Caco-2 (cell line): ENCODE data around the gene PTPRN2. TPM values are rescaled to one million over a fixed set of nuclear protein-coding genes. Genes with fewer than 3 reads are reported as not detected.
"Not testable (repeated sequence)": the region's sequence is repeated elsewhere in the genome, so short reads cannot be mapped to it uniquely, and the experiment has no call there.

Experiments used
- BruUV-seq: library from RNA; stranded (reverse); fragments of 400-500 nt; replicated peaks from 2 replicates; lab custom pipeline; 2021; lab: Mats Ljungman, UMichigan
- CTCF ChIA-PET: fragments of 300-600 bp; sonication (Branson Sonifier 250); formaldehyde crosslinking; loops from one replicate; lab custom pipeline; 2022; ENCODE audit warnings: antibody characterized with exemption; lab: Charles Lee
- POLR2A ChIA-PET: fragments of 300-600 bp; sonication (Branson Sonifier 250); formaldehyde crosslinking; loops from one replicate; lab custom pipeline; 2022; ENCODE audit warnings: antibody characterized with exemption; lab: Charles Lee
- DNase-seq, 2 experiments: peaks; one replicate each; pipeline versions ENCODE4 v3.0.0 to v3.0.0-alpha.2; 2020 to 2022
- H3K27me3 ChIP-seq: replicated peaks from 2 replicates; pipeline ENCODE4 v1.6.0; 2011; ENCODE audit warnings: low read length; ENCODE audit not compliant: control insufficient read depth, insufficient read depth
- H3K36me3 ChIP-seq: 2 replicates; pipeline ENCODE4 v1.5.1; 2011; ENCODE audit warnings: low read length; ENCODE audit not compliant: control insufficient read depth, insufficient read depth
- H3K4me1 ChIP-seq: fragments of 250-450 bp; sonication (Bioruptor Pico); 2 replicates; pipeline ENCODE4 v1.5.1; 2020; ENCODE audit warnings: mild to moderate bottlenecking
- H3K4me3 ChIP-seq: 2 replicates; pipeline ENCODE4 v1.5.1; 2011; ENCODE audit warnings: low read depth, mild to moderate bottlenecking, control low read depth, low read length
- H3K9me3 ChIP-seq: fragments of 250-450 bp; sonication (Bioruptor Pico); 2 replicates; pipeline ENCODE4 v1.5.1; 2020; ENCODE audit warnings: mild to moderate bottlenecking, moderate library complexity
- H3K27ac Mint-ChIP-seq: one replicate; pipeline ENCODE4 v1.8.0; 2022; ENCODE audit warnings: mixed read lengths; ENCODE audit not compliant: unreplicated experiment
- H3K27me3 Mint-ChIP-seq: one replicate; pipeline ENCODE4 v1.8.0; 2022; ENCODE audit warnings: mixed read lengths; ENCODE audit not compliant: insufficient read depth, unreplicated experiment
- H3K36me3 Mint-ChIP-seq: one replicate; pipeline ENCODE4 v1.8.0; 2022; ENCODE audit warnings: mild to moderate bottlenecking, mixed read lengths; ENCODE audit not compliant: insufficient read depth, unreplicated experiment
- H3K4me1 Mint-ChIP-seq: one replicate; pipeline ENCODE4 v1.8.0; 2022; ENCODE audit warnings: low read depth, mixed read lengths; ENCODE audit not compliant: unreplicated experiment
- H3K4me3 Mint-ChIP-seq: one replicate; pipeline ENCODE4 v1.8.0; 2022; ENCODE audit warnings: mild to moderate bottlenecking, moderate library complexity, mixed read lengths; ENCODE audit not compliant: unreplicated experiment
- H3K9me3 Mint-ChIP-seq: one replicate; pipeline ENCODE4 v1.8.0; 2022; ENCODE audit warnings: mixed read lengths; ENCODE audit not compliant: unreplicated experiment
- intact Hi-C: fragments of 100-400 bp; cut with micrococcal nuclease; formaldehyde crosslinking; loops from one replicate; pipeline ENCODE4 v1.10.0; 2022; ENCODE audit not compliant: unreplicated experiment
- total RNA-seq: library from RNA; stranded (reverse); gene quantifications from 2 replicates; pipeline ENCODE4 v1.2.3, GENCODE V29; 2022
- TF ChIP-seq, protein P1 (sequence below), 2 experiments: fragments of 200-600 bp in 1 of 2; IDR thresholded peaks; 1 replicate in 1 of 2; 2 replicates in 1 of 2; pipeline versions ENCODE4 v1.5.1 to v1.8.0; 2011 to 2022; ENCODE audit warnings: antibody characterized with exemption in 1 of 2, control low read depth in 1 of 2, inconsistent platforms in 1 of 2, low read depth in 1 of 2, low read length in 1 of 2, mild to moderate bottlenecking in 1 of 2, moderate library complexity in 1 of 2; ENCODE audit not compliant: insufficient read depth in 1 of 2, severe bottlenecking in 1 of 2, unreplicated experiment in 1 of 2

PTPRN2 gene
- total RNA-seq, 1 experiment from 2014 or later: 1.4 TPM

DNA sequence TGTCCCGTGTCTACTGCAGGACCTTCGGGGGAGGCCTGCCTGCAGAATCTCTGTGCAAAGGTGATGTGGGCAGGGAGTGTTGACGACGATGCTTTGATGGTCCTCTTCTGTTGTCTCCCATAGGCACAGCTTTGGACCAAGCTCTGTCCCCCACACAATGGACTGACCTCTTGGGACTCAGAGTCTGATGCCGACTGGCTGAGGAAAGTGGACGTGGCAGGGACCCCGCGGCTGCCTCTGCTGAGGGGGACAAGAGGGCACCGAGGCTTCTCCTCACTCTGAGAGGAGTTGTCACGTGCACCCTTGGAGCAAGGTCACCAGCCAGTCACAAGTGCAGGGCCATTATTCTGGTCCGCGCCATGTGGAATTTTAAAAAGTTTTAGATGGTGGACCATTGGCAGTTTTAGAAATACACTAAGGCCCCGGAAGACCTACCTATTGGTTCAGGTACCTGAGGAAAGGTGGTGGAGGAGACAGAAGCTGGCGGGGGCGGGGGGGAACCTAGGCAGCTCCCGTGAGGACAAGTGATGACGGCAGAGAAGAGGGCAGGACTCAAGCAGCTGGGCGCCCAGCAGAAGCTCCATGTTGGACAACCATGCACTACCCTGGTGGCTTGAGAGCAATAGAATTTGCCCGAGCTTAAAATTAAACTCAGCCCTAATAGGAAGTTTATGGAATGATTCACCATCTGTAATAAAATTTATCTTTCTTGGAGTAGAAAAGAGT, 331.4 kb downstream of the PTPRN2 start:
- CTCF ChIA-PET: no interaction called here
- H3K9me3 Mint-ChIP-seq: peaks cover 23% of the 10 kb centered on the region
- Histone ChIP-seq H3K27me3 (no peaks in the 10 kb centered on the region), H3K36me3 (no peaks in the 10 kb centered on the region), H3K4me1 (no peaks in the 10 kb centered on the region), H3K4me3 (no peak overlapping the region), H3K9me3 (no peaks in the 10 kb centered on the region)
- peak in 1 of 2 experiments; percentile 5 for DNase-seq
- intact Hi-C loops: no loop called here
- no peak overlapping the region for H3K4me3 Mint-ChIP-seq
- H3K27ac Mint-ChIP-seq: no peak overlapping the region
- TF ChIP-seq, protein P1, sequence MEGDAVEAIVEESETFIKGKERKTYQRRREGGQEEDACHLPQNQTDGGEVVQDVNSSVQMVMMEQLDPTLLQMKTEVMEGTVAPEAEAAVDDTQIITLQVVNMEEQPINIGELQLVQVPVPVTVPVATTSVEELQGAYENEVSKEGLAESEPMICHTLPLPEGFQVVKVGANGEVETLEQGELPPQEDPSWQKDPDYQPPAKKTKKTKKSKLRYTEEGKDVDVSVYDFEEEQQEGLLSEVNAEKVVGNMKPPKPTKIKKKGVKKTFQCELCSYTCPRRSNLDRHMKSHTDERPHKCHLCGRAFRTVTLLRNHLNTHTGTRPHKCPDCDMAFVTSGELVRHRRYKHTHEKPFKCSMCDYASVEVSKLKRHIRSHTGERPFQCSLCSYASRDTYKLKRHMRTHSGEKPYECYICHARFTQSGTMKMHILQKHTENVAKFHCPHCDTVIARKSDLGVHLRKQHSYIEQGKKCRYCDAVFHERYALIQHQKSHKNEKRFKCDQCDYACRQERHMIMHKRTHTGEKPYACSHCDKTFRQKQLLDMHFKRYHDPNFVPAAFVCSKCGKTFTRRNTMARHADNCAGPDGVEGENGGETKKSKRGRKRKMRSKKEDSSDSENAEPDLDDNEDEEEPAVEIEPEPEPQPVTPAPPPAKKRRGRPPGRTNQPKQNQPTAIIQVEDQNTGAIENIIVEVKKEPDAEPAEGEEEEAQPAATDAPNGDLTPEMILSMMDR (IDR thresholded peaks at IDR 0.05; ENCODE audit: insufficient read depth in 1 of 2, low read depth in 1 of 2, low read length in 1 of 2, severe bottlenecking in 1 of 2, unreplicated experiment in 1 of 2): no peak
- no peaks in the 10 kb centered on the region for H3K4me1 Mint-ChIP-seq
- H3K27me3 Mint-ChIP-seq: no peaks in the 10 kb centered on the region
- no TSS peak for BruUV-seq
- peaks cover 5% of the 10 kb centered on the region for H3K36me3 Mint-ChIP-seq
- POLR2A ChIA-PET: no interaction called here

DNA sequence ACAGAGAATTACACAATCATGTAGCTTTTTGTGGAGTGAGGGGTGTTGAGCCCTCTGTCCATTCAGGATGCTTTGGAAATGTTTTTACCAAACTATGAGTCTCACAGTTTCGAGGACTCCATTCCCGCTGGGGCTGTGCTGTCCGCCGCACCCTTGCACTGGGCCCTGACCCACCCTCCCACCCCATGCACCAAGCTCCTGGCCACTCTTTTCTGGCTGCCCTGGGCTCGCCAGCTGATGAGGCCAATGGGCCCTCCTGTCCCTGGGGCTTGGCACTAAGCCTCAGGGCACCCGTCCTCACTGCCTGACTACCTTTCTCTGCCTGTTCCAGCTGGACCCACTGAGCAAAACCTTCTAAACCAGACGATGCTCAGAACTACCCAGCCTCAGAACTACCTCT, 332.1 kb downstream of the PTPRN2 start:
- ChIA-PET CTCF (no interaction called here), POLR2A (no interaction called here)
- no peak overlapping the region for H3K4me3 Mint-ChIP-seq
- TF ChIP-seq, protein P1 (IDR thresholded peaks at IDR 0.05; ENCODE audit: insufficient read depth in 1 of 2, low read depth in 1 of 2, low read length in 1 of 2, severe bottlenecking in 1 of 2, unreplicated experiment in 1 of 2): no peak
- Histone ChIP-seq H3K4me1 (no peaks in the 10 kb centered on the region), H3K36me3 (no peaks in the 10 kb centered on the region), H3K27me3 (no peaks in the 10 kb centered on the region), H3K9me3 (no peaks in the 10 kb centered on the region), H3K4me3 (no peak overlapping the region)
- no peaks in the 10 kb centered on the region for H3K27me3 Mint-ChIP-seq
- intact Hi-C loops: no loop called here
- BruUV-seq: no TSS peak
- peaks cover 23% of the 10 kb centered on the region for H3K9me3 Mint-ChIP-seq
- peaks cover 5% of the 10 kb centered on the region for H3K36me3 Mint-ChIP-seq
- DNase-seq: no peak
- no peak overlapping the region for H3K27ac Mint-ChIP-seq
- no peaks in the 10 kb centered on the region for H3K4me1 Mint-ChIP-seq

DNA sequence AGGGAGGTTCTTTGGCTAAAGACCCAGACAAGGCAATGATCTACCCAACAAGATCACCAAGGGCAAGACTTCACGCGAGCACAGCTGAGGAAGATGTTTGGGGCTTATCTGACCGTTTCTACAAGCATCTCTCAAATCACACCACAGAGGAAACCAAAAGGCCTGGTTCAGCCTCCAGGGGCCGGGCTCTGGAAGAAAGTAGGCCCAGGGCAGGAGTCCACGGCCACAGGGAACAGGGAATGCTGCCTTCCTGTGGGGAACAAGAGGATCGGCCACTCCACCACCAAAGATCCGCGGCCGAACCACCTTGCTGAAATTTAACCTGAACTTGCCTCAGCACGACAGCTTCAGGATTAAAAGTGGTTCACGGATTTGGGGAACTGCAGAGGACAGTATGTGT, 332.5 kb downstream of the PTPRN2 start:
- ChIA-PET CTCF (no interaction called here), POLR2A (no interaction called here)
- no TSS peak for BruUV-seq
- Mint-ChIP-seq H3K27ac (no peak overlapping the region), H3K27me3 (no peaks in the 10 kb centered on the region), H3K36me3 (peaks cover 5% of the 10 kb centered on the region), H3K4me1 (no peaks in the 10 kb centered on the region), H3K9me3 (peaks cover 23% of the 10 kb centered on the region), H3K4me3 (no peak overlapping the region)
- Histone ChIP-seq H3K4me1 (no peaks in the 10 kb centered on the region), H3K4me3 (no peak overlapping the region), H3K27me3 (no peaks in the 10 kb centered on the region), H3K36me3 (no peaks in the 10 kb centered on the region), H3K9me3 (no peaks in the 10 kb centered on the region)
- intact Hi-C loops: no loop called here
- DNase-seq: peak in 1 of 2 experiments; percentile 12
- TF ChIP-seq, protein P1 (IDR thresholded peaks at IDR 0.05; ENCODE audit: insufficient read depth in 1 of 2, low read depth in 1 of 2, low read length in 1 of 2, severe bottlenecking in 1 of 2, unreplicated experiment in 1 of 2): no peak

DNA sequence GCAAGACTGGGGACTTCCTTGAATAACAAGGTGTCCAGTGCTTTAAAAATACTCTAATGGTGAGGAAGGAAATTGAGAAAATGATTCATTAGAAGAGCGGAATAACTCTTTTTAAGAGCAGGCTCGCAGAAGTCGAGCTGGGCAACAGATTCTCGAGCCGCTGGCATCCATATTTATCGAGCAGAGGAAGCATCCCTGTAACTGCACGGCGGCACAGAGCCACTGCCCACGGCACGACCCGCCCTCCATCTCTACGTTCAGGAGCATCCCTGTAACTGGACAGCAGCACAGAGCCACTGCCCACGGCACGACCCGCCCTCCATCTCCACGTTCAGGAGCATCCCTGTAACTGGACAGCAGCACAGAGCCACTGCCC, 334.0 kb downstream of the PTPRN2 start:
- H3K9me3 ChIP-seq, H3K4me1 Mint-ChIP-seq, H3K27me3 Mint-ChIP-seq, H3K27ac Mint-ChIP-seq, DNase-seq, H3K36me3 ChIP-seq, H3K4me1 ChIP-seq, H3K4me3 ChIP-seq, H3K36me3 Mint-ChIP-seq, CTCF ChIA-PET, BruUV-seq, POLR2A ChIA-PET, intact Hi-C loops, H3K4me3 Mint-ChIP-seq, H3K27me3 ChIP-seq: not testable (repeated sequence)
- peaks cover 19% of the 10 kb centered on the region for H3K9me3 Mint-ChIP-seq
